MM.1S (cell line): Measurements from ENCODE around the gene NOTUM.

ENCODE experiments used
- DNase-seq: peaks from one replicate; pipeline ENCODE4 v3.0.0-alpha.2; 2015
- H2AFZ ChIP-seq: fragments of 300-600 bp; sonication (generic); 2 replicates; pipeline ENCODE4 v1.6.0; 2016; ENCODE audit warnings: antibody characterized with exemption, low read length
- H3F3A ChIP-seq: fragments of 300-600 bp; sonication (generic); 2 replicates; pipeline ENCODE4 v1.6.1; 2016; ENCODE audit warnings: mild to moderate bottlenecking, antibody characterized with exemption, low read length, moderate library complexity, mixed read lengths; ENCODE audit not compliant: insufficient read depth
- H3K27ac ChIP-seq: fragments of 300-600 bp; sonication (generic); 2 replicates; pipeline ENCODE4 v1.5.1; 2016; ENCODE audit warnings: mild to moderate bottlenecking, low read length
- H3K27me3 ChIP-seq: fragments of 300-600 bp; sonication (generic); replicated peaks from 2 replicates; pipeline ENCODE4 v1.6.0; 2016; ENCODE audit warnings: low read length; ENCODE audit not compliant: insufficient read depth
- H3K36me3 ChIP-seq: fragments of 300-600 bp; sonication (generic); replicated peaks from 2 replicates; pipeline ENCODE4 v1.6.1; 2016; ENCODE audit warnings: mild to moderate bottlenecking, low read length, mixed read lengths; ENCODE audit not compliant: insufficient read depth
- H3K4me1 ChIP-seq: fragments of 300-600 bp; sonication (generic); 2 replicates; pipeline ENCODE4 v1.6.1; 2016; ENCODE audit warnings: low read length, mixed read lengths
- H3K4me2 ChIP-seq: fragments of 300-600 bp; sonication (generic); 2 replicates; pipeline ENCODE4 v1.6.0; 2016; ENCODE audit warnings: low read depth, low read length
- H3K4me3 ChIP-seq: fragments of 300-600 bp; sonication (generic); 2 replicates; pipeline ENCODE4 v1.5.1; 2016; ENCODE audit warnings: low read length, mixed read lengths
- H3K79me2 ChIP-seq: fragments of 300-600 bp; sonication (generic); 2 replicates; pipeline ENCODE4 v1.6.1; 2016; ENCODE audit warnings: mixed run types, low read length, mixed read lengths
- H3K9ac ChIP-seq: fragments of 300-600 bp; sonication (generic); 2 replicates; pipeline ENCODE4 v1.6.1; 2016; ENCODE audit warnings: low read length, mixed read lengths
- H3K9me2 ChIP-seq: fragments of 300-600 bp; sonication (generic); replicated peaks from 2 replicates; pipeline ENCODE4 v1.6.1; 2016; ENCODE audit warnings: mild to moderate bottlenecking, low read length, mixed read lengths; ENCODE audit not compliant: insufficient read depth
- H3K9me3 ChIP-seq: fragments of 300-600 bp; sonication (generic); replicated peaks from 2 replicates; pipeline ENCODE4 v1.6.1; 2016; ENCODE audit warnings: mild to moderate bottlenecking, low read length, mixed read lengths; ENCODE audit not compliant: insufficient read depth
- H4K20me1 ChIP-seq: fragments of 300-600 bp; sonication (generic); 2 replicates; pipeline ENCODE4 v1.6.1; 2016; ENCODE audit warnings: mild to moderate bottlenecking, low read length, moderate library complexity, mixed read lengths; ENCODE audit not compliant: insufficient read depth
- CTCF ChIP-seq: fragments of 300-600 bp; sonication (generic); IDR thresholded peaks from 2 replicates; pipeline ENCODE4 v1.5.1; 2016; ENCODE audit warnings: antibody characterized with exemption, low read length, mixed read lengths
- EZH2 ChIP-seq: fragments of 300-600 bp; sonication (generic); optimal IDR thresholded peaks from 2 replicates; pipeline ENCODE3; 2017; ENCODE audit warnings: low read depth, mild to moderate bottlenecking, antibody characterized with exemption, low read length, mixed read lengths
- EZH2phosphoT487 ChIP-seq: fragments of 300-600 bp; sonication (generic); IDR thresholded peaks from 2 replicates; pipeline ENCODE4 v1.6.1; 2018; ENCODE audit warnings: antibody characterized with exemption, low read length

The NOTUM gene

GRCh38 chr17:81903415-81903831 lies 57.6 kb downstream of the NOTUM start:
- TF ChIP-seq EZH2 (no peak), EZH2phosphoT487 (no peak), CTCF (no peak)
- no peak overlapping the region for H3K4me2 ChIP-seq
- H3K9ac ChIP-seq = no peak overlapping the region
- H3K9me2 ChIP-seq = no peaks in the 10 kb centered on the region
- no peaks in the 10 kb centered on the region for H3K4me1 ChIP-seq
- no peaks in the 10 kb centered on the region for H3K9me3 ChIP-seq
- no peak for DNase-seq
- no peaks in the 10 kb centered on the region for H4K20me1 ChIP-seq
- no peak overlapping the region for H3K27ac ChIP-seq
- no peaks in the 10 kb centered on the region for H3K79me2 ChIP-seq
- H2AFZ ChIP-seq = no peak overlapping the region
- H3K4me3 ChIP-seq = no peak overlapping the region
- H3F3A ChIP-seq = no peaks in the 10 kb centered on the region
- H3K36me3 ChIP-seq = no peaks in the 10 kb centered on the region
- no peaks in the 10 kb centered on the region; the same call in 1 of the 2 replicates for H3K27me3 ChIP-seq

GRCh38 chr17:81902653-81903414 lies 58.2 kb downstream of the NOTUM start:
- Histone ChIP-seq H3K27me3 (no peaks in the 10 kb centered on the region; the same call in 1 of the 2 replicates), H3K36me3 (no peaks in the 10 kb centered on the region), H3K4me1 (no peaks in the 10 kb centered on the region), H3K27ac (no peak overlapping the region), H3F3A (no peaks in the 10 kb centered on the region), H4K20me1 (no peaks in the 10 kb centered on the region), H3K9me3 (no peaks in the 10 kb centered on the region), H3K9me2 (no peaks in the 10 kb centered on the region), H3K79me2 (no peaks in the 10 kb centered on the region), H3K9ac (no peak overlapping the region), H3K4me2 (peak overlapping the region; percentile 24; the same call in 1 of the 2 replicates), H2AFZ (no peak overlapping the region), H3K4me3 (no peak overlapping the region)
- no peak for TF ChIP-seq EZH2phosphoT487
- no peak for TF ChIP-seq EZH2
- TF ChIP-seq CTCF = no peak
- DNase-seq = no peak
